T1000 (cell line): ENCODE results near the gene CTDSPL.

Experiments used
- DNase-seq: peaks from one replicate; lab custom pipeline; 2025; ENCODE audit warnings: mixed read lengths; lab: John Stamatoyannopoulos, UW

The CTDSPL gene

DNA sequence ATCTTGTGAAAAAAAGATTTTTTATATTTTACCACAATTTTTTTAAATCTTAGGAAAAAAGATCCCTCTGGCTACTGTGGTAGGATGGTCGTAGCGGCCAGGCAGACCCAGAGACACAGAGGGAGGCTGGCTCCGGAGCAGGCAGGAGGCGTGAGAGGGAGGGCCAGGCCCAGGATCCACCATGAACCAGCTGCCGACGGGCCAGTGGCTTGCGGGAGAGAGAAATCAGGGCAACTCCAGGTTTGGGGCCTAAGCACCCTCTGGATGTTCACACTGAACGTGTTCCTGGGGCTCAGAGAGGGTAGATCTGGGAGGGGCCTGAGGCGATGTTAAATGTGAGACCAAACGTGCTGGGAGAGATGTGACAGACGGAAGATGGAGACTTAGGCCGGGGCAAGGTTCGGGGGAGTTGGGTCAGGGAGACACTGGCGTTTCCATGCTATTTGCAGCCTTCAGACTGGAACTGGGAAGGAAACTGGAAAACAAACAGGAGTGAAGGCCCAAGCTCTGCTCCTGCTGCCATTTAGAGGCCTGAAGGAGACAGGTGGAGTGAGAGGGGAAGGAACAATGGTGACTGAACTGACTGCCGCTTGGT lies 127.3 kb downstream of the CTDSPL start:
- DNase-seq: no peak

DNA sequence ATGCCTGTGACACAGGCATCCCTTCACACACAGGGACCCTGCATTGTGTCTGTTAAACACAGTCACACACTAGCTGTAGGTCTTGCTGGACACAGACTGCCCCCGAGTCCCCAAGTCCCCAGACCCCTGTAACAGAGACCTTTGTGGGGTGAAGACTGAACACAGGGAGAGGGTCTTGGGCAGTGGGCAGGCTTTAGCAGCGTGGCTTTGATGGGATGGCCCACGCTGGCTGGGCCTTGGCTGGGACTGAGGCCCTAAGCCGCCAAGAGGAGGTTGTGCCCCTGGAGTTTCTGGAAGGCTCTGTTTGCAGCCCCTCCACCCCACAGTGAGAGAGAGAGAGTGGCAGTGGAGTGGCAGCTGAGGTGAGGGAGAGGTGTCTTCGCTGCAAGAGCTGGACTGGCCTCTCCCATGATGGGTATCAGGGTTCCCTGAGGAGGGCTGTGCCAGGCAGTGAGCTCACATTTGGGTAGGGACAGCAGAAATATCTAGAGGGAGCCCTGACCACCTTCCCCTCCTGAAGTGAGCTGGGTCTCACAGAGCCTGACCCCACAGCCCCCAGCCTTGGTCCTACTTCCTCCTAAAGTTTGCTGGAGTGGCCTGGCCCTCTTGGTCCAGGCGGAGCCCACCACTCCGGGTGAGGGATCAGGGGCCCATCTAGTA lies 128.3 kb downstream of the CTDSPL start:
- no peak for DNase-seq

DNA sequence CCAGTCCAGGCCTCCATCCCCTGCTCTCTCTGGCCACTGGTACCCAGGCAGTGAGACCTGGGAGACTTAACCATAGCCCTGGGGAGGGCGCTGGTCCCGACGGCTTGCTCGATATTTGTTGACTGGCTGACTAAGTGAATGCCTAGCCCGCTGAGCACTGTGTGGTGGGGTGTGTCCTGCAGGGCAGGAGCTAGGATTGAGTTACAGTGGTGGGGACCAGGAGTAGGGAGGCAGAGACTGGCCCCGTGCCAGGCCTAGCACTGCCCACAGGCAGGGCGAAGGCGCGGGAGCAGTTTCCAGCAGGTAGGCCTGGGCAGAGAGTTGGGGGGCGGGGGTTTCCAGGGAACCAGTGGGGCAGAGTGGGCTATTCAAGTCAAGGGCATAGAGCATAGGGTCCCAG lies 128.8 kb downstream of the CTDSPL start, which contains the start of gene VILL:
Gene VILL, plus strand, starts transcription at position 260 of the 400 bp plus-strand sequence. CDS start 2,887 bp downstream, outside the sequence.
- no peak for DNase-seq

DNA sequence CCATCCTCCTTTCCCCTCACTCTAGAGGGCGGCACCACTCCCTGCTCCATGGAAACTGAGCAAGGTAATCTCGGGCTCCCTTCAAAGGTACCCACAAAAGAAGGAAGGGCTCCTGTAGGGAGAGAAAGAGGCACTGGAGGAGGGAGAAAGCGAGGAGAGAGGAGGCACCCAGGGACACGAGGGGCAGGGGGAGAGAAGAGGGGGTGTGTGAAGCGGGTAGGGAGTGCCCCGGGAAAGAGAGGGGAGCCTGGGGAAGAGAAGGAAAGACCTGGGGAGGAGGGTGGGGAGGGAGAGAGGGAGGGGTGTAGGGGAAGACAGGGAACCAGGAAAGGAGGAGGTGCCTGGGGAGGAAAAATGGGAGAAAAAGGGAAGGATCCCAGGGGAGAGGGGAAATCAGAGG lies 129.4 kb downstream of the CTDSPL start:
- no peak for DNase-seq

DNA sequence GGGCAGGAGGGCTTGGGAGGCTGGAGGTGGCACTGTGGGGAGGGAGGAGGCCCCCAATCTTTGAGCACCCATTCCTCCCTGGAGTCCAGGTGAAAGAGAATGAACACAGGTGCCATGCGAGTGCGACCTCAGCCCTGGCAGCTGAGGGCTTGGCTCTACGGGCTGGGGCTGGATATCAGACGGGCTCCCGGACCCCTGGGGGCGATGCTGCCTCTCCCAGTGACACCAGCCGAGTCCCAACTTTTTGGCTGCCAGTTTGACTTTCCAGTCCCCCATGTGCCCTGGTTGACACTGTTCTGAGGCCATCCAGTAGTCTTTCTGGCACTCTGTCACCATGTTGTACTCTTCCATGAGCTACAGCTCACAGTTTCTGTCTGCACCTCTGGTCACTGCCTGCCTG lies 130.1 kb downstream of the CTDSPL start:
- no peak for DNase-seq

DNA sequence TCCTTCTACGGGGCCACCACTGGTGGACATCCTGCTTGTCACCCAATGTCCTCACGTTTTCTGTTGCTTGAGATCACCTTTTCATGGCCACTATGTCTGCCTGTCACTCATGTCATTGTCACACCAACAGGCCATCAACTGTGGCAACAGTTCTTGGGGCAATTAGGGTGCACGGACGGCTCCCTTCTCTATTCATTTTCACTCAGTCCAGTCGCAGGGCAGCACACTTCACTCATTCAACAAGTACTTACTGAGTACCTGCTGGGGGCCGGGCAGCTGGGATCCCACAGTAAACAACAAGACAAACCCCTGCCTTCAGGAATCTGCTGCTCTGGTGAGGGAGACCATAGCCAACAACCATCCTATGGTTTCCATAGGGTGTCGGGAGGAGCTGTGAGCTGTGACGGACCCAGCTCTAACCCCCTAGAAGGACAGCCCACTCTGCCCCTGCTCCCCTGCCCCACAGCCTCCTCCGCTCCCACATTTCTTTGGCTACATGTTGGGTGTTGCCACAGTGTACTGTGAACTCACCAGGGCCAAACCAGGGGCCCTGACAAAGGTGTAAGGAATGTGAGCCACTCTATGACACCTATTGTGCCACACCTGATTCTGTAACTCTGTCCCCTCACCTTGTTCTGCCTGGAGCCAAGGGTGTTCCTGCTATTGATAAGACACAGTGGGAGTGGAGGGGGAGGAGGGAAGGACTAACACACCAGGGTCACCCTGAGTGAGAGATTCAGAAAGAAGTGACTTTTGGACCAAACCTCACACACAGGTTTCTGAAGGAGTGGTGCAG lies 130.8 kb downstream of the CTDSPL start:
- no peak for DNase-seq

DNA sequence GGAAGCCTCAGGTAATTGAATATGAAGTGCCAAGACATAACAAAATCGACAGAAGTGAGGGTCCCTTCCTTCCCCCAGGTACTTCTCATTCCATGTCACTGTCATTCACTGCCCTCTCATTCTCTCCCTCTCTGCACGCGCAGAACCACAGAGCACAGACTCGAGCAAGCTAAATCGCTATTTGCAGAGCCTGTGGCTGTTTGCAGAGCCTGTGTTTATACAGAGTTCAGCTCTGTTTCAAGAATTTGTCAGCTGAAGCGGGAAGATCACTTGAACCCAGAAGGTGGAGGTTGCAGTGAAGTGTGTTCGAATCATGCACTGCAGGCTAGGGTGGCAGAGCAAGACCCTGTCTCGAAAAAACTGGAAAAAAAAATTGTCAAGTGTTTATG lies 131.4 kb downstream of the CTDSPL start:
- DNase-seq: no peak

DNA sequence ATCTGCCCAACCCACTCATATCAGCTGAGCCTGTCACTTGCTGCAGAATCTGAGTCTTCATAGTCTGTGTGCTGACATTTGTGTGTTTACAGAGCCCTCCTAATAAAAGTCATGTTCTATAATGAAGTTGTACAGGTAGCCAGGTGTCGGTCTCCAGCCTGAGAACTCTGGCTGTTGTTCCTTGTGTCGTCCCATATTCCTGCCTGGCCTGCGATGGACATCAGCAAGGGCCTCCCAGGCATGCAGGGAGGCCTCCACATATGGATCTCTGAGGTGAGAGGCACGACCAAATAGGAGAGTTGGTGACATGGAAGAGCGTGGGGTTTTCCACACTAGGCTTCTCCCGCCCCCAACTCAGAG lies 131.8 kb downstream of the CTDSPL start:
- DNase-seq: no peak

DNA sequence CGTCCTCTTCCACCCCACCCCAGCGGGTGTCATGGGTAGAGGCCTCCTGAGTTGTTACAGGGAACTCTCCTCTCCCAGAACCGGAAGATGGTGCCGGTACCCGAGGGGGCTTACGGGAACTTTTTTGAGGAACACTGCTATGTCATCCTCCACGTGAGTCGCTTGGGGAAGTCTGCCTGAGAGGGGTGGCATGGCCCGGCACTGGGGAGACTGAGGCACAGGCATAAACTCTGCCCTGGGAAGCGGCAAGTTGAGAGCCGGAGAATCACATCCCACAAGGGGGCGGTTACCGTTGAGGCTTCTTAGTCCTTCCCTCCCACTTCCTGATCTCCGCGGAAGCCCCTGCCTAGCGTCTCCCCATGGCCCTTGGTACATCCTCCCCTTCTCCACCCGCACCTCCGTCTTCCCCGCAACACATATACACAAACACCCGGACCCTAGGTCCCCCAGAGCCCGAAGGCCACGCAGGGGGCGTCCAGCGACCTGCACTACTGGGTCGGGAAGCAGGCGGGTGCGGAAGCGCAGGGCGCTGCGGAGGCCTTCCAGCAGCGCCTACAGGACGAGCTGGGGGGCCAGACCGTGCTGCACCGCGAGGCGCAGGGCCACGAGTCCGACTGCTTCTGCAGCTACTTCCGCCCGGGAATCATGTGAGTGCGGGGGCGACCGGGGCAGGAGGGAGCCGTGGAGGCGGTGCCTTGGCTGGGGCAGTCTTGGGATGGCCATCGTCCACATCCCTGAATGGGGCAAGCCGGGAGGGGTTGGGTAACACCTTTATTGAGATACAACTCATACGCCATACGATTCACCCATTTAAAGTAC lies 132.3 kb downstream of the CTDSPL start:
- DNase-seq: no peak

DNA sequence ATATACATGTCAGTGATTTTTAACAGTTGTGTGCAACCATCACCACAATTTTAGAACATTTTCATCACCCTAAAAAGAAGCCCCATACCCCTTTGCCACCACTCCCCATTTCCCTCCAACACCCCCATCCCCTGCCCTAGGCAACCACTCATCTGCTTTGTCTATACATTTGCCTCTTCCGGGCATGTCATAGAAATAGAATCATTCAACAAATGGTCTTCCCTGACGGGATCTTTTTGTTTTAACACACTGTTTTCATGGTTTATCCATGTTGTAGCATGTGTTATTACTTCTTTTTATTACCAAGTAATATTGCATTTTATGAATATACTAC lies 132.9 kb downstream of the CTDSPL start:
- DNase-seq: no peak

DNA sequence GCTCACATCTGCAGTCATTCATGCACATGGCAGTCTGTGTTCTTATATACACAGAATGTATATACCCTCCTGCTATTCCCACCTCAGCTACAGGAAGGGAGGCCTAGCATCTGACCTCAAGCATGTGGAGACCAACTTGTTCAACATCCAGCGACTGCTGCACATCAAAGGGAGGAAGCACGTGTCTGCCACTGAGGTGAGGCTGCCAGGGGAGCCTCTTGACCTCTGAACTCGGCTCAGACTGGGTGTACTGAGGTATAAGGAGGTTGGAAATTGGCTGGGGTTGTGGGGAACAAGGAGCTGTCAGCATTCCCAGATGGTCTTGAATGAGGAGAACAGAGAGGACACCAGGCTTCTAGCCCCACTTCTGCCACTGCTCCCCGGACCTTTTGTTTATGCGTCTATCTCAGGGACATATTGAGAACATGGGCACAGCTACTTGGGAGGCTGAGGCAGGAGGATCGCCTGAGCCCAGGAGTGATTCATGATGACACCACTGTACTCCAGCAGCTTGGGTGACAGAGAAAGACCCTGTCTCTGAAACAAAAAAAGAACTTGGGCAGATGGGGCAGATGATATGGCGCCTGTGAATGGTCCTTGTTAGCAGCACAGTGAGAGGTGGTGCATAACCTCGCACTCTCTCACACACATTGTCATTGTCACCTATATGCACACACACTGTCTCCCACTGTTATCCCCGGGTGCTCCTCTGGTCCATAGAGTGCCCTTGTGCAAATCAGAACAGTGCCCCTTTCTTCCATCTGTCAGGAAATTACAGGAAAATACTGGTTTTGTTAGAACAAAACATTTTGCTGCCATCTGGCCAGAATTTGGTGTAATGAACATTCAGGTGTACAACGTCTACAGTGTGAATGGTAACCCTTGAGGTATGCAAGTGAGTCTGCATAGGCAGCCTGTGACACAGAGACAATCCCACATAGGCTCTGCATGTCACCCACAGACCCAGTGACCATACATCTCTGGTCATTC lies 134.3 kb downstream of the CTDSPL start:
- DNase-seq: no peak

DNA sequence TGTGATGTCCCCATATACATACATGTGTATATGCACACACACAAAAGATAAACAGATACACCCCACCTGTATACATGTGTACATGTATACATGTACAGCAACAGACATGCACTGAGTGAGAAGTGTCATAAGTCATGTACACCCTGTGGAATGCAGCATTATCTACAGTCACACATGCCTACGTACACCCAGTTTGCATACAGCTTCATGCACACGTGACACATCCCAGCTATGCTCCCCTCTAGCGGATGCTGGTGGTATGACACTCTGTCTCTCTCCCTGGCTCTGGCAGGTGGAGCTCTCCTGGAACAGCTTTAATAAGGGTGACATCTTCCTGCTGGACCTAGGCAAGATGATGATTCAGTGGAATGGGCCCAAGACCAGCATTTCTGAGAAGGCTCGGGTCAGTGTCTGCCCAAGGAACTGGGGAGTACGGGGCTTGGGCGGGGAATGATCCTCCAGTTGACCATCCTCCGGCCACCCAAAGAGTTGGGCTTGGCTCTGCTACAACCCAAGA lies 135.2 kb downstream of the CTDSPL start:
- peak; percentile 75 for DNase-seq

DNA sequence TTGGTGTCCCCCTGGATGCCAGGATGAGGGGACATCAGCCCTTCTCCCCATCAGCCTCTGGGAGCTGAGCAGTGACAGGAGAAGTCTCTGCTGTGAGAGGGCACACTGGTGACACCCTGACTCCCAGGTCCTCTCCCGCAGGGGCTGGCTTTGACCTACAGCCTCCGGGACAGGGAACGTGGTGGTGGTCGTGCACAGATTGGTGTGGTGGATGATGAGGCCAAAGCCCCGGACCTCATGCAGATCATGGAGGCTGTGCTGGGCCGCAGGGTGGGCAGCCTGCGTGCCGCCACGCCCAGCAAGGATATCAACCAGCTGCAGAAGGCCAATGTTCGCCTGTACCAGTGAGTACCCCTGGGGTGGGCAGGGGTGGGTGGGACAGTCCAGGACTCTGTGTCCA lies 135.7 kb downstream of the CTDSPL start:
- DNase-seq: no peak

DNA sequence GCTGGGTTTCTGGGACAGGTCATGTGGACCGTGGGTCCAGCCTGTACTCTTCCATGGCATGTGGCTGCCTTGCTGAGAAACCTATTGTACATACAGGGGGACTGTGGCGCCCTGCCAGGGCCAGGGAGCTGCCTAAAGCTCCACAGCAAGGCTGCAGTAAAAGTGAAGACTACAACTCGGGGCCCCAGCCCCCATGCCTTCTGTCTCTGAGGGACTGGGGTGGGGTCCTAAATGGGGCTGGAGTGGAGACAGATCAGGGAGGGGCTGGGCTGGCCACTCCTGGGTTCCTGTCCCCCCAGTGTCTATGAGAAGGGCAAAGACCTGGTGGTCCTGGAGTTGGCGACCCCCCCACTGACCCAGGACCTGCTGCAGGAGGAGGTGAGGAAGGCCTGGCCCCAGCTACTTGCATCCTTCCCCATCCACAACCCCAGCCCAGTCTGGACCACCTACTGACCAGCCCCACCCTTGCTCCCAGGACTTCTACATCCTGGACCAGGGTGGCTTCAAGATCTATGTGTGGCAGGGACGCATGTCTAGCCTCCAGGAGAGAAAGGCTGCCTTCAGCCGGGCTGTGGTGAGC lies 136.2 kb downstream of the CTDSPL start:
- no peak for DNase-seq

DNA sequence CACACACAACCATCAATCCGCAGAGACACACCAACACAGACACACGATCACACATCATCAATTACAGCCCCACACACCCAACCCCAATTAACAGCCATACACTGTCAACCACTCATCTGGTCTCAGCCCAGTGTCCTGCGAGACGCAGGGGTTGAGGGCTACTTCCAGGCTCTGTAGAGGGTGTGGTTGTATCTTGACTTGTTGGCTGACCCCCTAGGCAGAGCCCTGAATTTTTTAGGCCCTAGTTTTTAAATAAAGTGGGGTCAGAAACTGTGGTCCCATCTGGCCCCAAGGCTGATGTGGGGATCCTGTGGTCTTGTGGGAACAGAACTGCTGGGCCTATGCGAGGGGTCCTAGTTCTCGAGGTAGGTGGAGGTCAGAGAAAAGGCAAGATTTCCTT lies 138.2 kb downstream of the CTDSPL start:
- DNase-seq: no peak

DNA sequence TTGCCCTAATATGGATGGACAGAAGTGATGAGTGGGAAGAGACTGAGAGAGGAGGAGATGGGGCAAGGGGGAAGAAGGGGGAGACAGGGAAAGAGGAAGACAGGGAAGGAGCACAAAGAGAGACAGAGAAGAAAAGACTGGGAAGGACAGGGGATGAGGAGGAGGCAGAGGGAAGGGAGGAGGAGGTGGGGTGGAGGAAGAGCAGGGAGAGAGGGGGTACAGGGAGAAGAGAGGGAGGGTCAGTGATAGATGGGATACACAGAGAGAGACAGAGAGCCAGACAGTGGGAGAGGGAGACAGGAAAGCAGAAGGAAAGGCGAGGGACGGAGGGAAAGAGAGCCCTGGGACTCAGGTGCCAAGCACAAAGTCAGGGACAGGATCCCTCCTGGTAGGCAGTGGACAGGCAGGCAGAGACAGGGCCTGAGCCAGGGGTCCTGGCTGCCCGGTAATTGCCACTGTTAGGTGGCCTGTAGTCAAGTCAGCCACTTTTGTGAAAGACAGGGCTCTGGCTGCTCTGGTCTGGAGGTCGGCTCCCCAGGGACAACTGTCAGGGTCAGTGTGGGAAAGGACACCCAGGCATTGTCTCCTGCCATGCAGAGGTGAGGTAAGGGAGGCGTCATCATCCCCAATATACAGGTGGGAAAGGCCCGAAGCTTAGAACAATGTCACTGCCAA lies 138.7 kb downstream of the CTDSPL start:
- no peak for DNase-seq

DNA sequence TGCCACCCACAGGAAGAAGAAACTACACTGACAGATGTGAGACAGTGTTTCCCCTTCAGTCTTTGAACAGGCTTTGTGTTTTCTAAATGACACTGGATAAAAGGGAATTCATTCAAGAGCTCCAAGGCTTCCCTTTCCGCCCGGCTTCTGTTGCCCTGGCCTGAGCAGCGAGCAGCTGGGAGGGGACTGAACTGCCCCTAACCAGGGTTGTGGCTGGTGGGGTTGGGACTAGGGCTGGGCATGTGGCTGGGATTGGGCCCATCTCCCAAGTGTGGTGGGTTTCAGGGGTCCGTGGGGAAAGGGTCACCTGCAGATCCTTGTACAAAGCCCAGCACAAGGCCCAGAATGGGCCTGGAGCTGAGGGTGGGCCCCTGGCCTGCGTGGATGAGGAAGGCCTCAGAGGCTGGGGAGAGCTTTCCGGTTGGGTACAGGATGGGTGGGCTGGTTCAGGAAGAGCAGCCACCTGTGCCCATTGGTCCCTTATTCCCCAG lies 139.3 kb downstream of the CTDSPL start:
- no peak for DNase-seq

DNA sequence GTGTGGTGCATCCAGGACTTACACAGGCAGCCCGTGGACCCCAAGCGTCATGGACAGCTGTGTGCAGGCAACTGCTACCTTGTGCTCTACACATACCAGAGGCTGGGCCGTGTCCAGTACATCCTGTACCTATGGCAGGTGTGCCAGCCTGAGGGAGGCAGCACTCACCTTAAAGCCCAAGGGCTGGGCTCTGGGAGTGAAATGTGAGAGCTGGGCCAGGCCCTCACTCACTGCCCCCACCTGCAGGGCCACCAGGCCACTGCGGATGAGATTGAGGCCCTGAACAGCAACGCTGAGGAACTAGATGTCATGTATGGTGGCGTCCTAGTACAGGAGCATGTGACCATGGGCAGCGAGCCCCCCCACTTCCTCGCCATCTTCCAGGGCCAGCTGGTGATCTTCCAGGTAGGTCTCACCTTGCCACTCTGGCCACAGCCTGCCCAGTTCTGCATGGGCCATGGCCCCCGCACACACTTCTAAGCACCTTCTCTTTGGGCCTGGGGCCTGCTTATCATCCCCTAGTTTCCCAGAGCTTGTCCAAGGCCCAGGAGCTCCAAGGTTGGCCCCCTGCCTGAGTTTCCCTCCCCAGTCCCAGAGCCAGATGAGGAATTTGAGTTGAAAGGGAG lies 139.9 kb downstream of the CTDSPL start:
- no peak for DNase-seq

DNA sequence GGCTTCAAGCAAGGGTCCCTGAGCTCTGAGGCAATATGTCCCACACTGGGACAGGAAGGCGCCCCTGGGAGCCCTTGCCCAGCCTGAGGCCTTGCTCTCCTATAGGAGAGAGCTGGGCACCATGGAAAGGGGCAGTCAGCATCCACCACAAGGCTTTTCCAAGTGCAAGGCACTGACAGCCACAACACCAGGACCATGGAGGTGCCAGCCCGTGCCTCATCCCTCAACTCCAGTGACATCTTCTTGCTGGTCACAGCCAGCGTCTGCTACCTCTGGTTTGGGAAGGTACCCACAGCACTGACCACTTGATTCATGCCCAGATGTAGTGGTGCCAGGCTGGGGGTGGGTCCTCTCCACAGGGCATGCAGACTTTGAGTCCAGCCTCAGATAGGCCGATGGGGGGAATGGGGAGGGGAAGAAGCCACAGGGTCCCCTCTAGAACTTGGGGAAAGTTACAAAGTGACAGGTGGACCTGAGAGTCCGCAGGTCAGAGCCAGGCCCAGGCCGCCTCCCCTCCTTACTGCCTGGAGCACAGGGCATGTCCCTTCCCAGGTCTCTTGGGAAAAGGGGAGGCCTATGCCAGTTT lies 140.7 kb downstream of the CTDSPL start:
- DNase-seq: no peak
